ENCODE results near the gene CPVL. TPM values are rescaled to one million over a fixed set of nuclear protein-coding genes. Genes with fewer than 3 reads are reported as not detected.

The CPVL gene
- total RNA-seq, 2 donors from 2014 or later, result 32.4 to 53.3 TPM

DNA sequence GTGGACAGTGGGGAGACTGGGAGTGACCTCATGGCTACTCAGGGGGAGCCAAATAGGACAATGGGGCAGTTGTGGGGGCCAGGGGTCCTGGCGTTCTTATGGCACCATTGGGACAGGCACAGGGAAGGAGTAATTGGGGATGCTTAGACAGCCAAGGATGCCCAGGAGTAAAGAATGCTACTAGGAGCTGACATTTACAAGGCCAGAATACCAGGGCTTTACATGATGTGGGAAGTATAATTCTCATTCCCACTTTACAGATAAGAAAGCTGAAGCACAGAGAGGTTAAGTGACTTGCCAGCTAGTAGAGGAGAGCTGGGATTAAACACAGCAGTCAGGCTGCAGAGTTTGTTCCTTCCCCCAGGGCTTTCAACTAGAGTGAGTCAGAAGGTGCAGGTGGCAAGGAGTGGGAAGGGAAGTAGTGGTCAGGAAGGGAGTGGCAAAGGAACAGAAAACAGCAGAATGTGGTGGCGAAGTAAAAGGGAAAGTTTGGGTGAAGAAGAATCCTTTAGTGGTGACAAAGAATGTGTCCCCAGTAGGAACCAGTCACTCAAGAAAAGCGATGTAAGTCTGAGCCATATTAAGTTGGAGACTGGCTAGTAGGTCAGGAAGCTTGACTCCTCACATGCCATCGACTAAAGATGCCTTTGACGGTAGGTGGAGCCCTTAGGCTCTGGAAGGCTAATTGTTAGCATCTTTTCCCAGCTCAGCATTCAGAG is 32.8 kb downstream of the CPVL start:
- TF ChIP-seq CTCF (conservative IDR thresholded peaks at IDR 0.05), result peak; percentile 75
- Mint-ChIP-seq H3K36me3 (ENCODE audit: low read depth) (peaks cover 15% of the 10 kb centered on the region), H3K27ac (peak overlapping the region; percentile 48), H3K27me3 (ENCODE audit: insufficient read depth) (no peaks in the 10 kb centered on the region), H3K4me3 (no peak overlapping the region), H3K9me3 (peaks cover 7% of the 10 kb centered on the region), H3K4me1 (peaks cover 50% of the 10 kb centered on the region)
- Histone ChIP-seq H3K4me1 (ENCODE audit: control insufficient read depth, insufficient read depth, low read length) (peaks cover 16% of the 10 kb centered on the region), H3K27me3 (ENCODE audit: control insufficient read depth, insufficient read depth, low read length, poor library complexity, severe bottlenecking) (no peaks in the 10 kb centered on the region), H3K9me3 (ENCODE audit: control insufficient read depth, low read length) (peaks cover 9% of the 10 kb centered on the region), H3K9ac (ENCODE audit: extremely low read depth, low read length, poor library complexity, severe bottlenecking) (no peak overlapping the region), H3K36me3 (ENCODE audit: control insufficient read depth, insufficient read depth, low read length) (peaks cover 9% of the 10 kb centered on the region), H3K27ac (ENCODE audit: low read depth, low read length) (no peak overlapping the region), H3K4me3 (ENCODE audit: low read length) (no peak overlapping the region)
- WGBS, 2 experiments (ENCODE audit: insufficient coverage in 1 of 2, insufficient read length in 1 of 2), result 56 to 61% methylated on average over 3 to 5 of the region's 5 CpGs
- peak; percentile 81 for DNase-seq

GRCh38 chr7:29112721-29113120 is 33.6 kb downstream of the CPVL start:
- peaks cover 15% of the 10 kb centered on the region for H3K36me3 Mint-ChIP-seq (ENCODE audit: low read depth)
- no peak for TF ChIP-seq CTCF (conservative IDR thresholded peaks at IDR 0.05)
- H3K4me3 Mint-ChIP-seq, result no peak overlapping the region
- WGBS, 2 experiments (ENCODE audit: insufficient coverage in 1 of 2, insufficient read length in 1 of 2), result 78 to 90% methylated on average over 2 to 4 of the region's 4 CpGs
- no peak overlapping the region for H3K27ac Mint-ChIP-seq
- no peak overlapping the region for H3K4me3 ChIP-seq (ENCODE audit: low read length)
- no peaks in the 10 kb centered on the region for H3K27me3 ChIP-seq (ENCODE audit: control insufficient read depth, insufficient read depth, low read length, poor library complexity, severe bottlenecking)
- no peak for DNase-seq
- peaks cover 7% of the 10 kb centered on the region for H3K9me3 Mint-ChIP-seq
- H3K27me3 Mint-ChIP-seq (ENCODE audit: insufficient read depth), result no peaks in the 10 kb centered on the region
- peaks cover 16% of the 10 kb centered on the region for H3K4me1 ChIP-seq (ENCODE audit: control insufficient read depth, insufficient read depth, low read length)
- H3K9me3 ChIP-seq (ENCODE audit: control insufficient read depth, low read length), result peaks cover 9% of the 10 kb centered on the region
- H3K27ac ChIP-seq (ENCODE audit: low read depth, low read length), result no peak overlapping the region
- peaks cover 47% of the 10 kb centered on the region for H3K4me1 Mint-ChIP-seq
- H3K36me3 ChIP-seq (ENCODE audit: control insufficient read depth, insufficient read depth, low read length), result peaks cover 9% of the 10 kb centered on the region
- H3K9ac ChIP-seq (ENCODE audit: extremely low read depth, low read length, poor library complexity, severe bottlenecking), result no peak overlapping the region

GRCh38 chr7:29109899-29110298 is 36.4 kb downstream of the CPVL start:
- H3K4me3 Mint-ChIP-seq, result no peak overlapping the region
- no peak for TF ChIP-seq CTCF (conservative IDR thresholded peaks at IDR 0.05)
- Histone ChIP-seq H3K9ac (ENCODE audit: extremely low read depth, low read length, poor library complexity, severe bottlenecking) (no peak overlapping the region), H3K4me1 (ENCODE audit: control insufficient read depth, insufficient read depth, low read length) (peaks cover 11% of the 10 kb centered on the region), H3K36me3 (ENCODE audit: control insufficient read depth, insufficient read depth, low read length) (peaks cover 9% of the 10 kb centered on the region), H3K27me3 (ENCODE audit: control insufficient read depth, insufficient read depth, low read length, poor library complexity, severe bottlenecking) (no peaks in the 10 kb centered on the region), H3K27ac (ENCODE audit: low read depth, low read length) (no peak overlapping the region), H3K4me3 (ENCODE audit: low read length) (no peak overlapping the region), H3K9me3 (ENCODE audit: control insufficient read depth, low read length) (peaks cover 9% of the 10 kb centered on the region)
- 93% methylated on average over 2 of the region's 2 CpGs for WGBS, 2 experiments (ENCODE audit: insufficient coverage in 1 of 2, insufficient read length in 1 of 2)
- peaks cover 7% of the 10 kb centered on the region for H3K9me3 Mint-ChIP-seq
- H3K27me3 Mint-ChIP-seq (ENCODE audit: insufficient read depth), result no peaks in the 10 kb centered on the region
- H3K4me1 Mint-ChIP-seq, result peaks cover 29% of the 10 kb centered on the region
- DNase-seq, result no peak
- H3K36me3 Mint-ChIP-seq (ENCODE audit: low read depth), result peaks cover 15% of the 10 kb centered on the region
- no peak overlapping the region for H3K27ac Mint-ChIP-seq
